Glutamatergic neuron (in vitro differentiated cells): ENCODE data around the gene VTI1A. TPM values are rescaled to one million over a fixed set of nuclear protein-coding genes. Genes with fewer than 3 reads are reported as not detected.

Experiments
- DNase-seq: peaks from one replicate; pipeline ENCODE4 v3.0.0; 2022
- H3K27ac Mint-ChIP-seq: one replicate; pipeline ENCODE4 v1.8.0; 2020; ENCODE audit warnings: mild to moderate bottlenecking, mixed read lengths, inconsistent platforms; ENCODE audit not compliant: unreplicated experiment
- H3K27me3 Mint-ChIP-seq: one replicate; pipeline ENCODE4 v1.8.0; 2020; ENCODE audit warnings: mild to moderate bottlenecking, moderate library complexity, mixed read lengths, inconsistent platforms; ENCODE audit not compliant: unreplicated experiment
- H3K36me3 Mint-ChIP-seq: one replicate; pipeline ENCODE4 v1.8.0; 2020; ENCODE audit warnings: mild to moderate bottlenecking, mixed read lengths, inconsistent platforms; ENCODE audit not compliant: unreplicated experiment
- H3K4me1 Mint-ChIP-seq: one replicate; pipeline ENCODE4 v1.8.0; 2020; ENCODE audit warnings: mild to moderate bottlenecking, low read depth, mixed read lengths, inconsistent platforms; ENCODE audit not compliant: unreplicated experiment
- H3K4me3 Mint-ChIP-seq: one replicate; pipeline ENCODE4 v1.8.0; 2020; ENCODE audit warnings: mild to moderate bottlenecking, mixed read lengths, inconsistent platforms; ENCODE audit not compliant: unreplicated experiment
- H3K9me3 Mint-ChIP-seq: one replicate; pipeline ENCODE4 v1.8.0; 2020; ENCODE audit warnings: mild to moderate bottlenecking, moderate library complexity, mixed read lengths, inconsistent platforms; ENCODE audit not compliant: unreplicated experiment
- CTCF ChIP-seq: fragments of 200-600 bp; sonication (generic); IDR thresholded peaks from one replicate; pipeline ENCODE4 v1.5.0; 2021; ENCODE audit not compliant: partially characterized antibody, unreplicated experiment
- total RNA-seq: library from RNA; stranded (reverse); fragmentation: NEBNext Ultra II Directional; extraction: Animal tissue kit (Norgen Biotek cat#: 25700); gene quantifications from one replicate; pipeline ENCODE4 v1.2.1, GENCODE V29; 2021; ENCODE audit not compliant: unreplicated experiment

VTI1A gene
- total RNA-seq, 1 donor from 2014 or later: 61.0 TPM

DNA sequence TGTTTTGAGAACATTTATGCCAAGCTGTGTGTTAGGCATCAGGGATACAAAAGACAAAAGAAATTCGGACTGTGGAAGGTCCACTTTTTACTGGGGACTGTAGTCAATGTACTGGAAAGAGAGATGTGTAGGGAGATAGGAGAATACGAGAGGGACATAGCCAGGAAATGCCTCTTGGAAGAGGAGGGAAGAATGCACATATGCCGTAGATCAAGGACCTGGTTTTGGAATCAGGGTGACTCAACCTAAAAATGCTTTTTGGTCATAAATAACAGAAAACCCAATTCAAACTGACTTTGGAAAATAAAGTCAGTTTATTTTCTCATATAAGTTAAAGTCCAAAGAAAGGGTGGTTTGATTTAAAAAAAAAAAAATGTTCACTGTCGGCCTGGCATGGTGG lies 362.7 kb downstream of the VTI1A start:
- Mint-ChIP-seq H3K9me3 (peaks cover 6% of the 10 kb centered on the region), H3K27me3 (no peaks in the 10 kb centered on the region), H3K4me1 (peaks cover 36% of the 10 kb centered on the region), H3K36me3 (no peaks in the 10 kb centered on the region), H3K4me3 (peak overlapping the region; percentile 1), H3K27ac (peak overlapping the region; percentile 17)
- TF ChIP-seq CTCF: no peak
- no peak for DNase-seq

DNA sequence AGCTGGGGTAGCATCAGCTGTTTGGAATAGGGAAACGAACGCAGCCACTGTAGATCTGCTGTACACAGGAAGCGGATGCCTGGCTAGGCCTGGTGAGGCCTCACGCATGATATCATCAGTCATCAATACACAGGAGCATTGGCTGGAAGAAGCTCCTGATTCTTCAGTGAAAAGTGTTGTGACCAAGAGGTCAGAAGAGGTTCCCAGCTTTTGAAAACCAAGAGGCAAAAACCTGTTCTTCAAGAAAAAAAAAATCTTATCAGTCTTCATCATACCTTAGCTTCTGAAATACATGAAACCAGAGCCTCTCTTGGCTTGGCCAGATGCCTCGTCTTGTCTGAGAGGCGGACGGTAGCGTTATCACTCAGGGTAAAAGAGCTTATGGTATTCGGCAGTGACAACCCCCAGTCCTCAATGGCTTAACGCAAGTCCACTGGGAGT lies 363.7 kb downstream of the VTI1A start:
- H3K27me3 Mint-ChIP-seq: peaks cover 2% of the 10 kb centered on the region
- no peak overlapping the region for H3K4me3 Mint-ChIP-seq
- no peak for DNase-seq
- TF ChIP-seq CTCF: no peak
- no peak overlapping the region for H3K27ac Mint-ChIP-seq
- peaks cover 44% of the 10 kb centered on the region for H3K4me1 Mint-ChIP-seq
- no peaks in the 10 kb centered on the region for H3K36me3 Mint-ChIP-seq
- peaks cover 8% of the 10 kb centered on the region for H3K9me3 Mint-ChIP-seq

GRCh38 chr10:112811741-112812551 lies 364.9 kb downstream of the VTI1A start:
- no peaks in the 10 kb centered on the region for H3K36me3 Mint-ChIP-seq
- H3K4me1 Mint-ChIP-seq: peaks cover 50% of the 10 kb centered on the region
- H3K4me3 Mint-ChIP-seq: no peak overlapping the region
- DNase-seq: no peak
- peaks cover 2% of the 10 kb centered on the region for H3K27me3 Mint-ChIP-seq
- no peak overlapping the region for H3K27ac Mint-ChIP-seq
- H3K9me3 Mint-ChIP-seq: peaks cover 8% of the 10 kb centered on the region
- TF ChIP-seq CTCF: no peak

DNA sequence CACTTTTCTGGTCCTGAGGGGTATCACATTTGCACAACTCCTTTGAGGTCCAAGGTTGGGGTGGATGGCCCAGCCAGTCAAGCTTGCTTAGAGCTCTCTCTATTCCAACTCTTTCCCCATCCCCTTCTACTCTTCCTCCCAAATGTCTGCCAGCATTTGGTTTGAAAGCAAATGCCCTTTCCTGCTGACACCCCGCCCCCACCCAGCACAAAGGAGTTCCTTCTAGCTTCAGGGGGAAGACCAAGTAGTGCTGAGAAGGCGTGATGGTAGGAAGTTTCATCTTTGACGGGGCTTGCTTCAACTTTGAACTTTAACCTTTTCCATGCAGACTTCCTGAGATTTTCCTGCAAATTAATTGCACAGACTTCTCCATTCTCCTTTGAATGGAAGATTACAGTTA lies 365.6 kb downstream of the VTI1A start:
- peaks cover 53% of the 10 kb centered on the region for H3K4me1 Mint-ChIP-seq
- H3K4me3 Mint-ChIP-seq: no peak overlapping the region
- peaks cover 2% of the 10 kb centered on the region for H3K27me3 Mint-ChIP-seq
- no peak overlapping the region for H3K27ac Mint-ChIP-seq
- no peak for TF ChIP-seq CTCF
- peaks cover 6% of the 10 kb centered on the region for H3K9me3 Mint-ChIP-seq
- no peaks in the 10 kb centered on the region for H3K36me3 Mint-ChIP-seq
- DNase-seq: no peak

GRCh38 chr10:112813866-112814591 lies 367.0 kb downstream of the VTI1A start:
- H3K27ac Mint-ChIP-seq: no peak overlapping the region
- H3K27me3 Mint-ChIP-seq: peaks cover 2% of the 10 kb centered on the region
- no peak for TF ChIP-seq CTCF
- H3K36me3 Mint-ChIP-seq: no peaks in the 10 kb centered on the region
- peaks cover 51% of the 10 kb centered on the region for H3K4me1 Mint-ChIP-seq
- no peak for DNase-seq
- no peak overlapping the region for H3K4me3 Mint-ChIP-seq
- peaks cover 2% of the 10 kb centered on the region for H3K9me3 Mint-ChIP-seq
